ENCODE results near the gene BIRC5.

The BIRC5 gene

GRCh38 chr17:78256707-78257591, 42.9 kb downstream of the BIRC5 start:
- DNase-seq (ENCODE audit: low read depth) = no peak

- DNase-seq (ENCODE audit: low read depth) = no peak
Observed at GRCh38 chr17:78257810-78258322, 43.8 kb downstream of the BIRC5 start.

DNA sequence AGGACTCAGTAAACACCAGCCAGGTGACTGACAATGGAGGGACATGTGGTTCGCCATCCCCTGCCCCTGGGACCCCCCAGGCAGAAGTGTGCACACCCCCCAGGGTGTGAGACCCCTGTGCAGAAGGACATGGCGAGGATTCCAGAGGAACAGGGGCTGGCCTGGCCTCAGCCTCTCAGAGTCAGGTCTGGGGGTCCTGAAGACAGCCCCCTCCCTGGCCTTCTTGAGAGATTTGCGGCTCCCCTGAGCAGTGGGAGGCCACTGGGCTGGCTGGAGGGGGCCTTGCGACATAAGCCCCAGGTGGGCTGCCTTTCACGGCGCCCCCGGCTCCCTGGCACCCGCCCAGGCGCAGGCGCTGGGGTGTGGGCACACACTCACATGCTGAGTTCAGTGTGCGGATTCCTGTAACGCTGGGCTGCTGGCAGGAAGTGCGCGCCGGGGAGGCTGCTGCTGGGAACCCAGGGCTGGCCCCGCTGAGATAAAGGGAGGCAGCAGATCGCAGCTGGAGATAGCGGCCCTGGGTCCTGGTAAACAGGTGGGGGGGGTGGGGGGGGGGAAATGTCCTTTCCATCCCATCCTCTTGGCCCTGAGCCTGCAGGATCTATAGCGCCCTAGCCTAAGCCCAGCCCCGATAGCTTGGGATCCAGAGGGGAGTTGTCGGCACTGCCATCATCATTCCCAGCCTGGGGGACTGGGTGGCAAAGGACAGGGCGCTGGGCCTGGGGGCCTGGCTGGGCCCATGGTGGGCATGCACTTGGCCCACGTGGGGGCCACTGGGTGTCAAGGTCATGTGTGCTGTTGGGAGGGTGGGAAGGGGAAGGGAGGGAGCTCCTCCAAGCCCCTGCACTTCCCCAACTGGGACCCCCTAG, 44.5 kb downstream of the BIRC5 start:
- no peak for DNase-seq (ENCODE audit: low read depth)

DNA sequence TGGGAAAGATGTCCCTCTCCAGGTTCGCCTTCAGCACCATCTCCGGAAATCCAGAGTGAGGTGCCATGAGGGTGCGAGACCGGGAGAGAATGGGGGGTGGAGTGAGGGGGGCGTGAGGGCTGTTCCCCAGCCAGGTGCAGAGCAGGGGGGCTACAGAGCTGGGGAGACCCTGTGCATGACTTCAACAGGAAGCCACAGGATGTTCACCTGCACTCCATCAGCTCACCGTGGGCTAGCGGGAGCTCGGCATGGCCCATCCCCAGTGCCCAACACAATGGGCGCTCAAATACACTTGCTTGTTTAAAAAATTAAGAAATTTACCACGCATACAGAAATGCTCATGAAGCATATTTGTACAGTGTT, 45.1 kb downstream of the BIRC5 start:
- DNase-seq (ENCODE audit: low read depth) = no peak

GRCh38 chr17:78263063-78263735, 49.1 kb downstream of the BIRC5 start:
- DNase-seq (ENCODE audit: low read depth) = no peak

DNA sequence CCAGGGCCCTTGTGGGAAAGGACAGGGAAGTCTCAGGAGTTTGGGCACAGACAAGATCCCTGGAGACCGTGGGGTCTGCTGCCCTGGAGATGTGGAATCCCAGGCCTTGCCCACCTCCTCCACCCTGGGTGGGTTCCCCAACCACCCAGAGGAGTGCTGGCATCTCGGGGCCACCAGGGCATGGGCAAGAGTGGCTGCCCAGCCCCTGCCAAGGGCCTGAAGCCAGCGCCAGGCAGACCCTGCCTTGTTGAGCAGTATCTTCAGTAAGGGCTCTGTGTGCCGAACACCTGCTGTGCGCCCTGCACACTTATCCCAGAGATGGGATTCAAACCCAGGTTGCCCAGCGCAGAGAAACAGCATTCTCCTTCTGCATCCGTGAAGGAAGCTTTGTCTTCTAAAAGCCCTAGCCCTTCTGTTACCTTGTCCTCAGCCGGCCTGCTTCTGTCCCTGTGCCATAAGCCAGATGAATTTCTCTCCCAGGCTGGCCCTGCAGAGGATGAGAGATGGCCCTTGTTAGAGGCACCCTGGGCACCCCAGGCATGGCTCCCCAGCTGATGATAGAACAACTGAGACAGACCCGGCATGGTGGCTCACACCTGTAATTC, 49.8 kb downstream of the BIRC5 start:
- DNase-seq (ENCODE audit: low read depth) = no peak

GRCh38 chr17:78264590-78264989, 50.5 kb downstream of the BIRC5 start:
- DNase-seq (ENCODE audit: low read depth) = no peak

DNA sequence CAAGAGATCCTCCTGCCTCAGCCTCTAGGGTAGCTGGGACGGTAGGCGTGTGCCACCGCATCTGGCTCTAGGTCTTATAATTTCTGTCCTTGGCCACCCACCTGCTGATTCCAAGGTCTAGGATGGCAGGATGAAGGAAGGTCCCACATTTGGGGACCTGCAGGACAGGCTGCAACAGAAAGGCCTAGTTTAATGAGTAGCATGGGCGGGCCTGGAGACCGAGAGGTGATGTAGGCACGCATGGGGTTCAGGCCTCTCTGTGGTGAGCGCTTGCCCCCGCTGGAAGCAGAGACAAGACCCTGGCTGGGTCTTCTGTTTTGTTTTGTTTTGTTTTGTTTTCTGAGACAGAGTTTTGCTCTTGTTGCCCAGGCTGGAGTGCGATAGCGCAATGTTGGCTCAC, 51.1 kb downstream of the BIRC5 start:
- no peak for DNase-seq (ENCODE audit: low read depth)

DNA sequence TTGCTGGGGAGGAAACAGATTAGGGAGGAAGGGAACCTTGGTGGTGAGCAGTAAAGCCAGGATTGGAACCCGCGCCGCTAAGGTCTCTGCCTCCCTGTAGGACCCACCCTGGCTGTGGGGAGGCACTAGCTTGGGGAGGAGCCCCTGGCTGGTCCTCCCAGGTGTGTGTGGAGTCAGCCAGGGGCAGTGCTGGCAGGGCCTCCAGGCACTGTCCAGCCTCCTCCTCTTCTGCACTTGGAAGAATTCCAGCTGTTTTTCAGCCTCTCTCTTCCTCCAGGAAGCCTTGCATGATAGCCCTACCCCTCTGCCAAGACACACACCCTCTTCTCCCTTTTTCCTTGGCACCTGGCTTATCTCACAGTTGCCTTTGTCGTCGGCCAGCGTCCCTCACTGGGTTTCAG, 52.2 kb downstream of the BIRC5 start:
- DNase-seq (ENCODE audit: low read depth) = no peak

- no peak for DNase-seq (ENCODE audit: low read depth)
Observed at GRCh38 chr17:78266771-78267170, 52.7 kb downstream of the BIRC5 start.

- DNase-seq (ENCODE audit: low read depth) = no peak
Observed at GRCh38 chr17:78267253-78268073, 53.4 kb downstream of the BIRC5 start.

DNA sequence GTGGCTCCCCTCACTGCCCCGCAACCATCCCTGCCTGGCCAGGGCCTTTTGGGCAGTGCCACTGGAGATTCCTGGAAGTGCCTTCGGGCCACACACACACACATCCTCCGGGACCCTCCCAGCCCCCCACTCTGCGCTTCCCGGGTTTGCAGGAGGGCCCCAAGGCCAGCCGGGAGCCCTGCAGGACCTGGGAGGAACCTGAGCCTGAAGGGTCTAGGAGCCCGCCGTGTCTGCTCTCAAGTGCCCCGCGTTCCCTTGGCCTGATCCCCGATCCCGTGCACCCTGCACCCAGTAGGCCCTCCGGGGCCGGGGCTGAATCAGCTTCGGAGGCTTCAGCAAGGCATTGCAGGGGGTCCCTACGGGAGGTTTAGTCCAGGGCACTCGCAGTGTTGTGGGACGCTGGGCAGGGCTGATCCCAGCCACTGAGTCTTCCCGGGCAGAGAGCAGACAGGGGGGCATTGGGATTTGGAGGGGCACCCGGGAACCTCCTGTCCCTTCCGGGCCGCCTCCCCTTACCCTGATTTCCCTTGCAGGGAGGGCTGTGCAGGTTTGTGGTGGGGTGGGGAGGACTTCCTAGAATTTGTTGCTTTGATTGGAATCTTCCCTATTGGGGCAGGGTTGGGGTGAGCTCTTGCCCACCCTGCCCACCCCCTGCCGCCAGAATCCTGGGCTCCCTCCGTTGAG, 54.3 kb downstream of the BIRC5 start:
- DNase-seq (ENCODE audit: low read depth) = no peak

DNA sequence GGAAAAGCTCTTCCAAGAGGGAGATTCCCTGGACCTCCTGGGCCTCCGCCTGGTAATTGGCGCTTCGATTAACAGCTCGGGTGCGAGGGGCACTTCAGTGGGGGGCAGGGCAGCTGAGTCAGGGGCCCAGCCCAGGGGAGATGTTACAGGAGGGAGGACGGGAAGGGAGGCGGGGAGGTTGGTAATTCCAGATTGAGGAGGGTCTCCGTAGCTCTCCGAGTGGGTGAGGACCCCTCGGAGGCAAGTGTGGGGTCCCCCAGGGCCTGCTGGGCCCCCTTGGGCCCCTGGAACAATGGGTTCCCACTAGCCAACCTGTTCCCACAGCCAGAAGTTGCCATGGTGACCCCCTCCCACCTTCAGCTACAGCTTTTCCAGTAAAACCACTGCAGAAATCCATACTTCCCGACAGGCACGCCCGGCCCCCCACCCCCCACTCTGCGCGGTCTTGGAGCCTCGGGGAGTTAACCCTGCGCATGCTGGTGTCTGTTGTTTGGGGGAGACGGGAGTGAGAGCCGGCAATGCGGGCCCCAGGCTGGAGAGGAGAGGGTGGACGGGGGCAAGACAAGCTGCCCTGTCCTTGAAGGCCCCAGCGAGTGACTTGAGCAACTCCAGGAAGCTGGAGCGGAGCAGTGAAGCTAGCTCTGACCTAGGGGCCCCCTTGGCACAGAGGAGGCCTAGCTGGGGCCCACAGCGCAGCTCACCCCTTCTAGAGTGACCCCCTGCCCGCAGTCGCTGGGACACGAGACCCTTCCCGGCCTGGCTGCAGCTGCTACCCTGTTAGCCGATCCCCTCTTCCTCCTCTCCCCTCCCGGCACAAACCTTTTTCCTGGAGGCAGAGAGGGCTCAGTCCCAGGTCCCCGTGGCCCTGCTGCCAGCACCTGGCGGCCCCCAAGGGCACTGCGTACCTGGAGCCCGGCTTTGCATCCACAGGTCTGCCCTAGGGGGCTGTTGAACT, 55.2 kb downstream of the BIRC5 start:
- DNase-seq (ENCODE audit: low read depth) = no peak

DNA sequence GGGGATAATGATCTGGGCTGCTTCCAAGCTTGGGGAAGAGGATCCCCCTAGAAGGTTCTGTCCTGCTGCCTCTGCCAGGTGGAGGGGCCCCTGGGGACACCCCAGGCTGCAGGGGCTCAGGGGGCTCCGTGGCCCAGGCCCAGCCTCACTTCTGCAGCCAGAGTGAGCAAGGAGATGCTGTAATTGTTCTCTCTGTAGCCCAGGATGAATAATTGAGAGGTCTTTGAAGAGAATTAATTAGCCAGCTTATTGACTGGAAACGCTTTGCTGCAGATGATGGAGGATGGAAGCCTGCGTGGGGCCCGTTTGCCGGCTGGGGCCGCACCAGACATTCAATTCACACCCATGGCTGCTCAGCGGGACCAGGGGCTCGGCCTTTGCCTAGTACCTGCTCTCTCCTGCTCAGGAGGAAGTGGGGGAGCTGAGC, 55.9 kb downstream of the BIRC5 start:
- no peak for DNase-seq (ENCODE audit: low read depth)

GRCh38 chr17:78271419-78272170, 57.5 kb downstream of the BIRC5 start:
- DNase-seq (ENCODE audit: low read depth) = no peak

DNA sequence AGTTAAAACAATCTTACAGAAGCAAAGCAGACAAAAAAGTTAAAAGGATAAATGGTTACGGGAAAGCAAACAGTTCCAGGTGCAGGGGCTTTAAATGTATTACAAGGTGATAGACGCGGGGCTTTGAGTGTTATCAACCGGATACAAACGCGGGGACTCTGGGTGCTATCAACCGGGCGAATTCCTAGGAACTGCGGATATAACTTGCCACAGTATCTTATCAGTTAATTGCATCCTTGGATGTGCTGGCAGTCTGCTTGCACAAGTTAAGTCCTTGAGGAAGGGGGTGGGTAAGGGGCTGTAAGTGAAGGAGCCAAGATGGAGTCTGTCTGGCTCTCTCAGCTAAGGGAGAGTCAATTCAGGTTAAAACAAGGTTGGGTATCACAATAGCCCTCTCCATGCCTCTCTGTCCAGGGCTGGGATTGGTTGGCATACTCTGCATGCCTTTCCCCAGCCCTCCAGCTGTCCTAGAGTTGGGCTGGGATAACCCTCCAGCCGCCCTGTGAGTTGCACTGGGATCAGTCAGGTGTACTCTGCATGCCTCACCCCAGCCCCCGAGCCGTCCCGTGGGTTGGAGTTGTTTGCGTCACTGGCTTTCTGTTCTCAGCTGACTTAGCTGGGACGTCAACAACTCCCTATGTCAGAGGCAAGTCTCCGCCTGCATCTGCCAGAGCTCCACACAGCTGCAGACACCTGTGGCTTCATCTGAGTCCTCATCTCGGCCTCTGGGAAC, 58.3 kb downstream of the BIRC5 start:
- no peak for DNase-seq (ENCODE audit: low read depth)

DNA sequence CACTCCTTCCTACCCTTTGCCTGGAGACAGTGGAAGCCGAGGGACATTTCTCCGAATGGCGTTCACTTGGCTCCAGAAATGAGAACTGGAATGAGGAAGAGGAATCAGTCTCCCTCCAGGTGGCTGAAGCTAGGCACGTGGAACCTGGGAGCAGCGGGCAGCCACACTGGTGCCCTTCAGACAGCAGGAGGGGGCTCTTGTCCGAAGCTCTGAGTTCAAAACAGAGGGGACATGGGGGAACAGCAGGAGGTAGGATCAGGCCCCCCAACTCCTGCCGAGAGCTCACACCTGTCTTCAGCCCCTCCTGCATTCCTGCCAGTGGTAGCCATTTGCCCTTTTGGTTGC, 58.8 kb downstream of the BIRC5 start:
- DNase-seq (ENCODE audit: low read depth) = no peak

- no peak for DNase-seq (ENCODE audit: low read depth)
Observed at GRCh38 chr17:78273813-78274212, 59.8 kb downstream of the BIRC5 start.
